Thymus (tissue), 11 donors: ENCODE results near the gene ACAD8. TPM values are rescaled to one million over a fixed set of nuclear protein-coding genes. Genes with fewer than 3 reads are reported as not detected.

Experiments
- DNase-seq, 9 donors: peaks; one replicate each; pipeline ENCODE4 v3.0.0-alpha.2; 2013; ENCODE audit warnings: low spot score in 9 of 9, low read depth in 6 of 9, missing footprints in 1 of 9
- H3K27ac ChIP-seq, 2 donors: one replicate each; pipeline ENCODE4 v1.5.1; 2013; ENCODE audit warnings: control low read depth in 1 of 2, low read depth in 1 of 2, low read length in 1 of 2, mild to moderate bottlenecking in 1 of 2, moderate library complexity in 1 of 2
- H3K27me3 ChIP-seq, 2 donors: one replicate each; pipeline ENCODE4 v1.5.1; 2013; ENCODE audit warnings: low read length in 1 of 2; ENCODE audit not compliant: control insufficient read depth in 2 of 2, insufficient read depth in 1 of 2
- H3K36me3 ChIP-seq, 2 donors: one replicate each; pipeline ENCODE4 v1.5.1; 2013; ENCODE audit warnings: low read length in 1 of 2, mild to moderate bottlenecking in 1 of 2, moderate library complexity in 1 of 2; ENCODE audit not compliant: control insufficient read depth in 2 of 2, insufficient read depth in 2 of 2
- H3K4me1 ChIP-seq, 2 donors: one replicate each; pipeline ENCODE4 v1.5.1; 2013; ENCODE audit warnings: low read length in 2 of 2; ENCODE audit not compliant: control insufficient read depth in 2 of 2, insufficient read depth in 2 of 2
- H3K4me3 ChIP-seq, 2 donors: one replicate each; pipeline ENCODE4 v1.5.1; 2013; ENCODE audit warnings: low read length in 2 of 2, control low read depth in 1 of 2, mild to moderate bottlenecking in 1 of 2
- H3K9me3 ChIP-seq, 2 donors: one replicate each; pipeline ENCODE4 v1.5.1; 2013; ENCODE audit warnings: low read length in 1 of 2, mild to moderate bottlenecking in 1 of 2; ENCODE audit not compliant: control insufficient read depth in 2 of 2, insufficient read depth in 1 of 2
- WGBS: extraction: QIAGEN DNeasy Blood & Tissue Kit; methylation state at CpG from one replicate; pipeline ENCODE4 v1.1.7; 2013; 5-methylcytosine and 5-hydroxymethylcytosine counted together
- polyA plus RNA-seq: library from polyadenylated mRNA; stranded (reverse); fragments of 200-250 nt; gene quantifications from one replicate; pipeline ENCODE4 v1.2.3, GENCODE V29; 2013
- total RNA-seq: library from RNA; stranded (reverse); fragments of 120-200 nt; gene quantifications from one replicate; pipeline ENCODE4 v1.2.4, GENCODE V29; 2013
- donor health status: healthy.

Gene ACAD8
- total and polyA plus RNA-seq, 2 donors = 17.5 to 37.9 TPM

- Histone ChIP-seq H3K9me3 (no peaks in the 10 kb centered on the region), H3K27ac (peak overlapping the region in 1 of 2 donors; percentile 1), H3K36me3 (no peaks in the 10 kb centered on the region), H3K27me3 (peaks cover 3 to 30% of the 10 kb centered on the region in 2 donors), H3K4me1 (peaks cover 7 to 21% of the 10 kb centered on the region in 2 donors), H3K4me3 (no peak overlapping the region)
- peak in 6 of 9 donors; percentile 13 to 80 (median 52) for DNase-seq
- 27% methylated on average over 5 of the region's 5 CpGs for WGBS
These were observed 16.9 kb downstream of the ACAD8 start for GRCh38 chr11:134270250-134270714.

DNA sequence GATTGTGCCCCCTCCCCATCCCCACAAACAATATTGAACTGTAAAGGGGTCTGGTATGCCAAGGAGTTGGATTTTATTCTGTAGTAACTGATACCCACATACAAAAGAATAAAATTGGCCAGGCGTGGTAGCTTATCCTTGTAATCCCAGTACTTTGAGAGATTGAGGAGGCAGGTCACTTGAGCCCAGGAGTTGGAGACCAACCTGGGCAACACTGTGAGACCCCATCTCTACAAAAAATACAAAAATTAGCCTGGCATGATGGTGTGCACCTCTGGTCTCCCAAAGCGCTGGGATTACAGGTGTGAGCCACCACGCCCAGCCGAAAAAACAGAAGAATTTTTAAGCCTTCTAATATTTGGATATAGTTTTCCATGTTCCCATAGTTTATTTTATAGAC is 18.6 kb downstream of the ACAD8 start:
- Histone ChIP-seq H3K4me1 (peaks cover 7 to 31% of the 10 kb centered on the region in 2 donors), H3K27me3 (peaks cover 12 to 47% of the 10 kb centered on the region in 2 donors), H3K4me3 (no peak overlapping the region), H3K27ac (no peak overlapping the region), H3K36me3 (no peaks in the 10 kb centered on the region), H3K9me3 (peaks cover 0 to 1% of the 10 kb centered on the region in 2 donors)
- WGBS = 98% methylated on average over 4 of the region's 4 CpGs
- DNase-seq = no peak

- Histone ChIP-seq H3K4me1 (peaks cover 7 to 34% of the 10 kb centered on the region in 2 donors), H3K27me3 (peaks cover 17 to 54% of the 10 kb centered on the region in 2 donors), H3K27ac (no peak overlapping the region), H3K9me3 (peaks cover 1 to 2% of the 10 kb centered on the region in 2 donors), H3K36me3 (no peaks in the 10 kb centered on the region), H3K4me3 (no peak overlapping the region)
- WGBS = 48% methylated on average over 18 of the region's 18 CpGs
- no peak for DNase-seq
These were observed 19.3 kb downstream of the ACAD8 start for GRCh38 chr11:134272381-134273316.

DNA sequence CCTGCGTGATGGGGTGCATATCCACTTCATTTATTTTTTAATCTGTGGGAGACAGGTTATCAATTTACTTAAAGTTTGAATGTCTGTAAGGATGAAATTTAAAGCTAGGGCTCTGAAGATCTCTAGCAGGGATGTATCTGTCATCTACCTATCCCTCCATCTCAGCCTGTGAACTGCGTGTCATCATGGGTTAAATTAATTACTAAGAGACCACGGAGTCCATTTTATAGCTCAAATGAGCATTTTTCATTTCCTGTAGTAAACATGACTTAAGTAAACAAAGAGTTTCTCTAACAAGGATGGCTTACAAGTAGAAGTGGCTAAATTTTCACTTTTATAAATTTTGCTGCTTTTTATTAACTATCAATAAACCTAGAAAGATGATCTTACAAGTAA is 19.9 kb downstream of the ACAD8 start:
- H3K9me3 ChIP-seq = peaks cover 2 to 9% of the 10 kb centered on the region in 2 donors
- H3K27ac ChIP-seq = no peak overlapping the region
- DNase-seq = no peak
- H3K27me3 ChIP-seq = peaks cover 24 to 61% of the 10 kb centered on the region in 2 donors
- H3K4me1 ChIP-seq = peaks cover 7 to 34% of the 10 kb centered on the region in 2 donors
- WGBS = 47% methylated on average over 3 of the region's 3 CpGs
- H3K36me3 ChIP-seq = no peaks in the 10 kb centered on the region
- H3K4me3 ChIP-seq = no peak overlapping the region

DNA sequence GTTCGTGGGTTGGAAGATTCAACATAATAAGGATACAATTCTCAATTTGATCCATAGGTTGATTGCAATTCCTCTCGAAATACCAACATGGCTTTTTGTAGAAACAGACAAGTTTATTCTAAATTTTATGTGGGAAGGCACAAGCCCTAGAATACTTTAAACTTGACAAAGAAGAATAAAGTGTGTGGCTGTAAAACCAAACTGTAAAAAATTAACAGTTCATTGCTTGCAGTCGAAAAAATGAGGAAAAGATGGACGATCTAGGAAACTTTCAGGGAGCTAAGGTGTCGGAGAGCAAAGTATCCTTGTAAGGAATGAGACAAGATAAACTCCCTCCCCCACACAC is 21.8 kb downstream of the ACAD8 start:
- Histone ChIP-seq H3K4me1 (peaks cover 7 to 29% of the 10 kb centered on the region in 2 donors), H3K4me3 (peak overlapping the region; percentile 63 to 65), H3K27ac (no peak overlapping the region), H3K27me3 (peaks cover 26 to 75% of the 10 kb centered on the region in 2 donors), H3K9me3 (peaks cover 4 to 11% of the 10 kb centered on the region in 2 donors), H3K36me3 (no peaks in the 10 kb centered on the region)
- WGBS = 16% methylated on average over 5 of the region's 5 CpGs
- no peak for DNase-seq

- DNase-seq = peak; percentile 44 to 85 (median 62)
- no peaks in the 10 kb centered on the region for H3K36me3 ChIP-seq
- H3K27ac ChIP-seq = peak within 1 kb of the TSS; percentile 36 to 78
- peaks cover 3 to 23% of the 10 kb centered on the region in 2 donors for H3K4me1 ChIP-seq
- peak within 1 kb of the TSS; percentile 63 to 65 for H3K4me3 ChIP-seq
- WGBS = under 1% methylated on average over 68 of the region's 68 CpGs
- peaks cover 4 to 11% of the 10 kb centered on the region in 2 donors for H3K9me3 ChIP-seq
- H3K27me3 ChIP-seq = peaks cover 32 to 81% of the 10 kb centered on the region in 2 donors
These were observed 22.4 kb downstream of the ACAD8 start, which contains the start of gene GLB1L3 for GRCh38 chr11:134275534-134276395. GLB1L3 (plus strand) TSS chr11:134276379; CDS start chr11:134276741, 362 bp downstream.

GRCh38 chr11:134276396-134277182 is 23.2 kb downstream of the ACAD8 start:
- H3K27ac ChIP-seq = no peak overlapping the region
- H3K4me1 ChIP-seq = peaks cover 3 to 23% of the 10 kb centered on the region in 2 donors
- H3K4me3 ChIP-seq = peak overlapping the region; percentile 63 to 65
- WGBS = 3% methylated on average over 88 of the region's 88 CpGs
- H3K36me3 ChIP-seq = no peaks in the 10 kb centered on the region
- no peak for DNase-seq
- peaks cover 4 to 11% of the 10 kb centered on the region in 2 donors for H3K9me3 ChIP-seq
- H3K27me3 ChIP-seq = peaks cover 32 to 82% of the 10 kb centered on the region in 2 donors

DNA sequence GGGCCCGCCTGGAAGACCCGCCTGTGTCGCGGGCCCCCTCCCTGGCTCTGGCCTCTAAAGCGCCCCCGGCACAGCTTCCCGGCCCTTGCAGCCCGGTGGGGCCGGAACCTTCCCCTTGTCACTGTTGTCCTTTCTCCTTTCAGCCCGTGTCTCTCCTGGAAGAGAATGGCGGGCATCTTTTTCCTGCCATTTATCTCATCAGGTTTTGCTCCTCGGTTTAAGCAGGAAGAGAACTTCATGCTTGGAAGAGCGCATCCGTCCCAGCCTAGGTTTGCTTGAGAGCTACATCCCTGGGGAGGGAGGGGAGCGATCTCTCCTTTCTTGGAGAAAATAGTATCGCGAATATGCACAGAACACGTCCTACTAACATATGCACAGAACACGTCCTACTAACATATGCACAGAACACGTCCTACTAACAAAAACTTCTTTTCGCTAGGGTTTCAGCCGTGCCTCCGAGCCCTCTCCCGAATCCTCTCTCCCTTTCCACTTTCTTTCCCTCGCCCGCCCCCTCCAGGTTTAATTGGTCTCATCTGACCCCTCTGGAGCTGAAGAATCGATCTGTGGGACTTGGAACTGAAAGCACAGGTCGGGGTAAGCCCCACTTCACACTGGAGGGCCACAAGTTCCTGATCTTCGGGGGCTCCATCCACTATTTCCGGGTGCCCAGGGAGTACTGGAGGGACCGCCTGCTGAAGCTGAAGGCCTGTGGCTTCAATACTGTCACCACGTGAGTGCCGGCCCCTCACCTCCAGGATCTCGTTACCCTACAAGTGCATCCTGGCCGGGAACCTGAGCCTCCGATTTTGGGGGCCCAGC is 24.0 kb downstream of the ACAD8 start:
- no peak for DNase-seq
- H3K36me3 ChIP-seq = no peaks in the 10 kb centered on the region
- peaks cover 4 to 11% of the 10 kb centered on the region in 2 donors for H3K9me3 ChIP-seq
- H3K27ac ChIP-seq = no peak overlapping the region
- peaks cover 3 to 23% of the 10 kb centered on the region in 2 donors for H3K4me1 ChIP-seq
- H3K4me3 ChIP-seq = no peak overlapping the region
- WGBS = 21% methylated on average over 36 of the region's 36 CpGs
- peaks cover 32 to 81% of the 10 kb centered on the region in 2 donors for H3K27me3 ChIP-seq
